Gastroesophageal sphincter (tissue), 4 donors: ENCODE measurements around the gene RBM28. TPM values are rescaled to one million over a fixed set of nuclear protein-coding genes. Genes with fewer than 3 reads are reported as not detected.

Source experiments
- ATAC-seq: fragments of 150-250 bp; one replicate; pipeline ENCODE4 v1.9.1; 2016; ENCODE audit warnings: mild to moderate bottlenecking, moderate library complexity
- H3K27ac ChIP-seq, 4 donors: fragments of 200-600 bp; sonication (generic) in 3 of 4; 1 replicate in 3 of 4; 2 replicates in 1 of 4; pipeline ENCODE4 v1.5.1; 2016 to 2019
- H3K27me3 ChIP-seq: fragments of 200-600 bp; sonication (generic); one replicate; pipeline ENCODE4 v1.5.1; 2019
- H3K36me3 ChIP-seq, 2 donors: fragments of 200-600 bp; sonication (generic); one replicate each; pipeline ENCODE4 v1.5.1; 2019; ENCODE audit warnings: control low read depth in 1 of 2
- H3K4me1 ChIP-seq, 3 donors: fragments of 200-600 bp; sonication (generic); 1 replicate in 2 of 3; 2 replicates in 1 of 3; pipeline ENCODE4 v1.5.1; 2016 to 2019; ENCODE audit warnings: control low read depth in 2 of 3
- H3K4me3 ChIP-seq, 2 donors: fragments of 200-600 bp; sonication (generic); one replicate each; pipeline ENCODE4 v1.5.1; 2019; ENCODE audit warnings: mild to moderate bottlenecking in 1 of 2, moderate library complexity in 1 of 2
- H3K9me3 ChIP-seq, 3 donors: fragments of 200-600 bp; sonication (generic); one replicate each; pipeline ENCODE4 v1.5.1; 2017 to 2019; ENCODE audit warnings: control low read depth in 2 of 3
- EP300 ChIP-seq: sonication (generic); formaldehyde crosslinking; IDR thresholded peaks from one replicate; pipeline ENCODE4 v1.6.1; 2017; ENCODE audit warnings: antibody characterized with exemption, mild to moderate bottlenecking
- POLR2A ChIP-seq, 2 donors: fragments of 450-650 bp; IDR thresholded peaks; one replicate each; pipeline ENCODE4 v1.6.1; 2017; ENCODE audit warnings: antibody characterized with exemption in 2 of 2, mild to moderate bottlenecking in 2 of 2, moderate library complexity in 1 of 2
- POLR2AphosphoS5 ChIP-seq: sonication (generic); formaldehyde crosslinking; IDR thresholded peaks from one replicate; pipeline ENCODE4 v1.6.1; 2017; ENCODE audit warnings: antibody characterized with exemption
- WGBS, 2 donors: methylation state at CpG; one replicate each; pipeline ENCODE4 v1.1.5; 2018; ENCODE audit warnings: low coverage in 1 of 2; 5-methylcytosine and 5-hydroxymethylcytosine counted together
- total RNA-seq, 4 donors: library from RNA; depleted of rRNA; stranded (reverse); fragments of >200 nt; gene quantifications; one replicate each; pipeline ENCODE4 v1.1.0, GENCODE V29; 2016
- TF ChIP-seq, protein P1 (sequence below), 4 experiments: fragments of 200-600 bp in 2 of 4; fragments of 450-650 bp in 2 of 4; sonication (generic) in 1 of 4; IDR thresholded peaks; one replicate each; pipeline ENCODE4 v1.5.1; 2017 to 2019; ENCODE audit warnings: antibody characterized with exemption in 4 of 4, mild to moderate bottlenecking in 2 of 4, moderate library complexity in 2 of 4

The RBM28 gene
- total RNA-seq, 4 donors from 2014 or later = 12.7 to 27.1 (median 19.5) TPM

DNA sequence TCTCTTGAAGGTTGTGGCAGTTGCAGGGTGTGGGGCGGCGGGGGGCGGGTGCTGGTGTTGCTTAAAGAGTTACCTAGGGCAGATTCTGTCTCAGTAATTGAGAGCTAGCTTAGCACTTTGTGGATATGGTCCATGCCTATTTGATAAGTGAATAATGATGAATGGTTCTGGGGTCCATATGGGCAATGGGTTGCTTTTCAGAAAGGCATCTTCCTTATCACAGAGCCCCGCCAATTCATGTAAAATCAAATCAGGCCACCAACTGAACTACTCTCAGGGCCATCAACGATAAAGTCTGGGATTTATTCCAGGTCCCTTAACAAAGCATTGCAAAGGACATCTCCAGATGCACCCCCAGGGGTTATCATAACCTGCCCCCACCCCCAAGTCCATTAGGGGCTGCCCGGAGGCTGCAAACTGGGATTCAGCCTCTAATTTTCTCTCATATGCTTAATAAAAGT is 19.6 kb upstream of the RBM28 start:
- ATAC-seq = no peak
- Histone ChIP-seq H3K27me3 (peaks cover 53% of the 10 kb centered on the region), H3K27ac (no peak overlapping the region), H3K4me3 (no peak overlapping the region), H3K9me3 (no peaks in the 10 kb centered on the region), H3K36me3 (no peaks in the 10 kb centered on the region), H3K4me1 (peaks cover 0 to 26% (median 13%) of the 10 kb centered on the region in 3 donors)
- 67 to 84% methylated on average over 6 of the region's 6 CpGs for WGBS, 2 donors
- TF ChIP-seq POLR2AphosphoS5 = no peak
- TF ChIP-seq EP300 = no peak
- TF ChIP-seq, protein P1, sequence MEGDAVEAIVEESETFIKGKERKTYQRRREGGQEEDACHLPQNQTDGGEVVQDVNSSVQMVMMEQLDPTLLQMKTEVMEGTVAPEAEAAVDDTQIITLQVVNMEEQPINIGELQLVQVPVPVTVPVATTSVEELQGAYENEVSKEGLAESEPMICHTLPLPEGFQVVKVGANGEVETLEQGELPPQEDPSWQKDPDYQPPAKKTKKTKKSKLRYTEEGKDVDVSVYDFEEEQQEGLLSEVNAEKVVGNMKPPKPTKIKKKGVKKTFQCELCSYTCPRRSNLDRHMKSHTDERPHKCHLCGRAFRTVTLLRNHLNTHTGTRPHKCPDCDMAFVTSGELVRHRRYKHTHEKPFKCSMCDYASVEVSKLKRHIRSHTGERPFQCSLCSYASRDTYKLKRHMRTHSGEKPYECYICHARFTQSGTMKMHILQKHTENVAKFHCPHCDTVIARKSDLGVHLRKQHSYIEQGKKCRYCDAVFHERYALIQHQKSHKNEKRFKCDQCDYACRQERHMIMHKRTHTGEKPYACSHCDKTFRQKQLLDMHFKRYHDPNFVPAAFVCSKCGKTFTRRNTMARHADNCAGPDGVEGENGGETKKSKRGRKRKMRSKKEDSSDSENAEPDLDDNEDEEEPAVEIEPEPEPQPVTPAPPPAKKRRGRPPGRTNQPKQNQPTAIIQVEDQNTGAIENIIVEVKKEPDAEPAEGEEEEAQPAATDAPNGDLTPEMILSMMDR (IDR thresholded peaks at IDR 0.05) = no peak
- TF ChIP-seq POLR2A (IDR thresholded peaks at IDR 0.05) = no peak

DNA sequence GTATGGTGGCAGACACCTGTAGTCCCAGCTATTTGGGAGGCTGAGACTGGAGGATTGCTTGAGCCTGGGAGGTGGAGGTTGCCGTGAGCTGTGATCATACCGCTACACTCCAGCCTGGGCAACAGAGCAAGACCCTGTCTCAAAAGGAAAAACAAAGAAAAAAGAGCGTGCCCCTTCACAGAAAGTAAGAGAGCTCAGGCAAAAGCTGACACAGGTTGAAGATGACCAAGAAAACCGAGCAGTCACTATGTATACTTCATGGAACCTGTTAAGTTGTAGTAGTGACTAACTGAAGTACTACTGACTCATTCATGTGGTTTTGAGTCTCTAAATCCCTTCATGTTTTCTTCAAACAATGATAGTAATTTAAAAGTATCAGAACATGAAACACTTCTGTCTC is 19.0 kb upstream of the RBM28 start:
- Histone ChIP-seq H3K4me1 (peaks cover 0 to 26% (median 13%) of the 10 kb centered on the region in 3 donors), H3K9me3 (no peaks in the 10 kb centered on the region), H3K4me3 (no peak overlapping the region), H3K36me3 (no peaks in the 10 kb centered on the region), H3K27me3 (peaks cover 48% of the 10 kb centered on the region), H3K27ac (no peak overlapping the region)
- no peak for ATAC-seq
- 69 to 94% methylated on average over 3 to 4 of the region's 4 CpGs for WGBS, 2 donors
- TF ChIP-seq, protein P1 (IDR thresholded peaks at IDR 0.05) = no peak
- TF ChIP-seq POLR2AphosphoS5 (no peak), EP300 (no peak), POLR2A (IDR thresholded peaks at IDR 0.05) (no peak)

DNA sequence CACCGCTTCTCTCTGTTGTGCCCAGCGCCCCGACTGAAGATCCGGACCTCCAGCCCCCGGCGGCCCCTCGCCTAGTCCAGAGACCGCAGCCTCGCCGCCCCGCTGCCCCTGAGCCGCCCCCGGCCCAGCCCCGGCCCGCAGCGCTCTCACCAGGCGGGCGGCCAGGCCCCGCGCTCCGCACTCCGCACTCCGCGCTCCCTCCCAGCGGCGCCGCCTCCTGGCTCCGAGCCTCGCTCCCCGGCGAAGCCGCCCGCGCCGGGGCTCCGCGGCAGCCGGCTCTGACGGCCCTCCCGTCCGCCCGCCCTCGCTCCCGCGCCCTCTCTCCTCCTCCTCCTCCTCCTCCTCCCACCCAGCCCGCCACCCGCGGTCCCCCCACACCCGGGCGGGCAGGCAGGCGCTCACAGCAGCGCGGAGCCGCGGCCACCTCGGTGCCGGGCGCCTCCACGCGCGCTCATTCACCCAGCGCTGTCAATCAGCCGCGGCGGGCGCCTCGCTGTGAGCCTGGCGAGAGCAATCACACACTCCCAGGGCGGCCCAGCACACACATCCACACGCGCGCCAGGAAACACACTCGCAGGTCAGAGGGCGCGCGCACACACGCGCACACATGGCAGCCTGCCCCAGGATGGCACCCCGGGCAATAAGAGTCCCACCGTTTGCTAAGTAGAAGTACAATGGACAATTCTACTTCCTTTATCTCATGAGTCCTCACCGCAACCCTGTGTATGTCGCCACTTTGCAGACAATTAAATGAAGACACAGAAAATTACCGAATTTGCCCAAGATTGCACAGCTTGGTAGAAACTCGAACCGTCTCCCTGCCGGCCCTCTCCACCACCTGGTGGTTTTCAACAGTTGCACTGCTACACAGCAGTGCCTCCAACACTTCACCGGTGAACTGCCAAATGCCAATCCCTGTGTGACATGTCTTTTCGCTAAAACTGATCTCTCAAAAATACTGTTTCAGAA is 18.0 kb upstream of the RBM28 start, which contains the start of gene PRRT4:
PRRT4 (minus strand) TSS at position 280 of the 969 bp plus-strand sequence.
- Histone ChIP-seq H3K4me3 (peak within 1 kb of the TSS; percentile 38 to 56), H3K27me3 (peaks cover 49% of the 10 kb centered on the region), H3K9me3 (no peaks in the 10 kb centered on the region), H3K4me1 (peaks cover 0 to 26% (median 13%) of the 10 kb centered on the region in 3 donors), H3K36me3 (no peaks in the 10 kb centered on the region), H3K27ac (peak within 1 kb of the TSS in 2 of 4 donors; percentile 41 to 43)
- TF ChIP-seq POLR2AphosphoS5 = no peak
- TF ChIP-seq, protein P1 (IDR thresholded peaks at IDR 0.05) = peak in 1 of 4 experiments; percentile 4
- 2 to 3% methylated on average over 5 to 9 of the region's 88 CpGs for WGBS, 2 donors
- peak; percentile 67 for ATAC-seq

DNA sequence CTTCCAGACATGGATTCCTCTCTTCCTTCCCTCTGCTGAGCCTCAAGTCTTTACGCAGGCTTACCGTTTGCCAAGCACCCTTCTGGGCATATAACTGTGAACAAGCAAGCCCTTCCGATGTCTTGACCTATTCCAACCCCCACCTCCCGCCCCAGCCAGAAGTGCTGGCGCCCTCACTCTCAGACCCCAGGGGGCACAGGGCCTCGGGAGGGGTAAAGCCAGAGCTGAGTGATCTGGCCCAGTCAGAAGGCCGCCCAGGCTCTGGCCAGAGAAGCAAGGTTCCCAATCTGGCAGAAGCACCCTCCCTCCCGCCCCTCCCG is 16.6 kb upstream of the RBM28 start:
- Histone ChIP-seq H3K27ac (peak overlapping the region in 1 of 4 donors; percentile 23), H3K4me3 (peak overlapping the region in 1 of 2 donors; percentile 56), H3K36me3 (no peaks in the 10 kb centered on the region), H3K27me3 (peaks cover 48% of the 10 kb centered on the region), H3K4me1 (peaks cover 0 to 26% (median 13%) of the 10 kb centered on the region in 3 donors), H3K9me3 (no peaks in the 10 kb centered on the region)
- ATAC-seq = peak; percentile 5
- TF ChIP-seq POLR2AphosphoS5 (no peak), POLR2A (IDR thresholded peaks at IDR 0.05) (no peak), EP300 (no peak)
- TF ChIP-seq, protein P1 (IDR thresholded peaks at IDR 0.05) = no peak
- 50% methylated on average over 2 of the region's 9 CpGs; no CpG with 5 or more reads in 1 of the 2 donors for WGBS, 2 donors
